HG03520 (cell line): ENCODE data around the gene TLE5.
"Not testable (repeated sequence)": the region's sequence is repeated elsewhere in the genome, so short reads cannot be mapped to it uniquely, and the experiment has no call there.

Source experiments
- ATAC-seq: cut with Tn5 transposase; IDR thresholded peaks from one replicate; pipeline ENCODE4 v1.9.1; 2021; ENCODE audit warnings: mild to moderate bottlenecking, moderate library complexity; ENCODE audit not compliant: unreplicated experiment

Gene TLE5

DNA sequence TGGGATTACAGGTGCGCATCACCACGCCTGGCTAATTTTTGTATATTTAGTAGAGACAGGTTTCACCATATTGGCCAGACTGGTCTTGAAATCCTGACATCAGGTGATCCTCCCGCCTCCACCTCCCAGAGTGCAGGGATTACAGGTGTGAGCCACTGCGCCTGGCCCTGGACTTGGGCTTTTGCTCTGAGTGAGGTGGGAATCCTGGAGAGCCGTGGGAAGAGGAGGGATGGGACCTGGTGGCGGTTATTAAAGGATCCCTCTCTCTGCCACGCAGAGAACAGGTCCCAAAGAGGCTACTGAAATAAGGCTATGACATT lies 1.7 kb upstream of the TLE5 start:
- ATAC-seq = no peak

DNA sequence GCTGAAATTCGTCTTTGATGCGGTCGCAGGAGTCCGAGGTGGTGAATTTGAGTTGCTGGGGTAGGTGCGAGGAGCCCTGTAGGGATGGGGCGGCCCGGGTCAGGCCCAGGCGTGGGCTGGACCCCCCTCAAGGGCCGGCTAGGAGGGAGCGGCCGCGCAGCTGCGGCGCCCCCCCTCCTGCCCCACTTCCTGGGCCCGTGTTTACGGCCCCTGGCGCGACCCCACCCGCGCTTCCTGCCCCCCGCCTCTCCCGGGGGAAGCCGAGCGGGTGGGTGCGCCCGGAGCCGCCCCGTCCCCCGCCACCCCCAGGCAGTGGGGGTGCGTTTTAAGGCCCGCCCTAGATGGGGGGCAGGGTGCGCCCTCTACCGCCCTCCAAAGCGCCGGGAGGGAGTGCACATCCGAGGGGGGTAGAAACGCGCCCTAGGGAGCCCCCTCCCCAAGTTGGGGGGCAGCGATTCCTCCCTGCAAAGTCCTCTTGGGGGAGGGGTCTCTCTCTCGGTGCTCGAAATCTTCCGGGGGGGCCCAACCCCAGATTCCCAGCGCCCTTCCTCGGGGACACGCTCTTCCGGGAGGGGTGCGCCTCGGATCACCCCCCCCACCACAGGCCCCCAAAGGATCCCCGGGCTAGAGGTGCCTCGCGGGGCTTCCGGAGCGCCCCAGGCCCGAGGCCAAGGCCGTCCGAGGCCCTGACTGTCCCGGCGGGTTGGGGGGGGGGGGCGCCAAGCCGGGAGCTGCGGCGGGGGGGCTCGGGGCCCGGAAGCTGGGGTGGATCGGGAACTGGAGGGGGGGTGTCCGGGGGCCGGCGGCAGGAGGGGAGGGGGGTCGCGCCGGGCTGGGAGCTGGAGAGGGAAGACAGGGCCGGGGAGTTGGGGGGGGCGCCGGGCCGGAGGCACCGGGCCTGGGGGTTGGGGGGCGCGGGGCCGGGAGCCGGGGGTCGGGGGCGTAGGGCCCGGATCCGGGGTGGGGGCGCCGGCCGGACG lies 823 bp downstream of the TLE5 start:
- no peak for ATAC-seq

- no peak for ATAC-seq
Observed at GRCh38 chr19:3060857-3061181, 1.5 kb downstream of the TLE5 start.

DNA sequence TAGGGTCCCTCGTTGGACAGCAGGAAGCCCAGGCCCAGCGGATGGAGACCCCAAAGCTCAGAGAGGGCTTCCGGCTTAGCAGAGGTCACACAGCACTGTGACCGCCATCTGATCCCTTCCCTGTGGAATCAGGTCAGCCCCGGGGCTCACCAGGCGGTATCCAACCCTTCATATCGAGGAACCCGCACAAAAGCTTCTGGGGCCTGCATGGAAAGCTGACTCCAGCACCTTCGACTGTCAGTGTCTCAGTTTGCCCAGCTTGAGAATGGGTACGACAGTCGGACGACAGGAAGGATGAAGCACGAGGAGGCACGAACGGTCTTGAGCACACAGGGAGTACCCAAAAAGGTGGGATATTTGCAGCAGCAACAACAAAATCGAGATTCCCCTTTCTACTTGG lies 2.6 kb downstream of the TLE5 start:
- no peak for ATAC-seq

- ATAC-seq = no peak
Observed at GRCh38 chr19:3058821-3059314, 3.4 kb downstream of the TLE5 start.

- no peak for ATAC-seq
Observed at GRCh38 chr19:3058009-3058820, 4.1 kb downstream of the TLE5 start.

- no peak for ATAC-seq
Observed at GRCh38 chr19:3057275-3057714, 5.0 kb downstream of the TLE5 start.

- no peak for ATAC-seq
Observed at GRCh38 chr19:3056417-3057088, 5.7 kb downstream of the TLE5 start.

DNA sequence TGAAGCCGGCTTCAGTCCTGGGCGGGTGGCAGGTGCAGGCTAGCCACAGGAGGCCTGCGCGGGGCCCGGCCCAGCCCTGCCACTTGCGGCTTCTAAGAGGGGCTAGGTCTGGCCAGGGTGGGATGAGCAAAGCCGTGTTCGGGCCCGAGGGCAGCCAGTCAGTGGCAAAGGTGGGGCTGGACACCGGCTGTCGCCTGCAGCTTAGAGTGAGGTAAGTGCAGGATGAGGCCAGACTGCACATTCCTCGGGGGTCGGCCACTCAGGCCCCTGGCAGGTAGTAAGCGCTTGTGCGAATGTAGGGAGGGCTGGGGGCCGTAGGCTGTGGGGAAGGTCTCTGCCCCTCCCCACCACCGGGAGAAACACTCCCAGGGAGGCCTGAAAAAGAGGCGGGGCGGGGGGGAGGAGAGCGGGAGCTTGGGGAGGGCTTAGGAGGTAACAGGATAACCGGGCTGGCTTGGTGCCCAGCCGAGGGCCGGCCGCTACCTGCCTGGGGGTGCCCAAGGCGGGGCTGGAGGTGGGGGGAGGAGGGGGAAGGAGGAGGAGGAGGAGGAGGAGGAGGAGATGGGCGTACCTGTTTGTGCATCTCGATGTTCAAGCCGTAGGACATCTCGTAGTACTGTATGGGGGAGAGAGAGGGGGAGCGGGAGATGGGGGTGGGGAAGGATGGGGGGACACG lies 6.4 kb downstream of the TLE5 start:
- ATAC-seq = no peak

GRCh38 chr19:3054972-3055740 lies 7.1 kb downstream of the TLE5 start:
- ATAC-seq = no peak

GRCh38 chr19:3054265-3054971 lies 7.9 kb downstream of the TLE5 start:
- ATAC-seq = no peak

GRCh38 chr19:3053780-3054179 lies 8.5 kb downstream of the TLE5 start:
- ATAC-seq = no peak

DNA sequence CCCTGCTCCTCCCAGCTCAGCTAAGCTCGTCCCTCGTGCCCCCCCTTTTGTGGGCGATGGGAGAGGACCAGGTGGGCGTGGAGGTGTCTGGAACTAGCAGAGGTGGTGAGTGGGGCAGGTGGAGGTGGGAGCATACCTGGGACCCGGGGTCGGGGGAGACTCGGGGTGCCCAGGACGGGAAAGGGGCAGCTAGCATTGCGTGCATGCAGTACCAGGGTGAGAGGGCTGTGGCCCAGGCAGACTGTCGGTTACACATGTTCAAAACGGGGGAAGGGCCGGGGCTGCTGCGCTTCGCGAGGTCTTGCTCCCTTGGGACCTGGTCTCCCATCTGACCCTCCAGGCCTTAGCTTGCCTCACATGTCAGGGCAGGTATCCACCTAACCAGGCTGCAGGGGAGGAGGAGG lies 9.1 kb downstream of the TLE5 start:
- ATAC-seq = no peak

GRCh38 chr19:3050016-3050415 lies 12.3 kb downstream of the TLE5 start:
- not testable (repeated sequence) for ATAC-seq

DNA sequence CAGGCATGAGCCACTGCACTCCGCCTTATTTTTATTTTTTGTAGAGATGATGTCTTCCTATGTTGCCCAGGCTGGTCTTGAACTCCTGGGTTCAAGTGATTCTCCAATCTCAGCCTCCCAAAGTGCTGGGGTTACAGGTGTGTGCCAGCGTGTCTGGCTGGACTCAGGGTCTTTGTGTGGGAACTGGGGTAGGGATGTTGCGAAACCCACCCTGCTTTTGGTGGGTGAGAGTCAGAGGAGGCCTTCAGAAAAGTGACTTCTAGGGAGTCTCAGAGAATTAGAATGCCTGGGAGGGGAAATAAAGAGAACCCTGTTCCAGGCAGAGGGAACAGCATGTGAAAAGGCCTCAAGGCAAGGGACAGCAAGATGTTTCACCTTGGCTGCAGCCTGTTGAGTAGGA lies 13.2 kb downstream of the TLE5 start:
- no peak for ATAC-seq

GRCh38 chr19:3048190-3048533 lies 14.1 kb downstream of the TLE5 start:
- ATAC-seq = no peak

- ATAC-seq = no peak
Observed at GRCh38 chr19:3047496-3048189, 14.7 kb downstream of the TLE5 start.

- no peak for ATAC-seq
Observed at GRCh38 chr19:3046698-3047495, 15.4 kb downstream of the TLE5 start.
